Pancreas (tissue), 10 donors: ENCODE measurements around the gene AQP11. TPM values are rescaled to one million over a fixed set of nuclear protein-coding genes. Genes with fewer than 3 reads are reported as not detected.

Experiments
- ATAC-seq, 4 donors: fragments of 200-7000 bp; cut with Tn5 transposase; one replicate each; pipeline versions ENCODE4 v1.8.0 to v1.9.1; 2020; ENCODE audit warnings: mild to moderate bottlenecking in 4 of 4, moderate library complexity in 4 of 4
- DNase-seq, 6 donors: peaks; one replicate each; pipeline ENCODE4 v3.0.0-alpha.2; 2020
- FAIRE-seq: peaks from 2 replicates; lab custom pipeline; 2012; peaks lifted over from hg19 to GRCh38; lab: Jason Lieb, UNC
- H3K27ac ChIP-seq, 4 donors: fragments of 200-600 bp; sonication (generic); 1 replicate in 3 of 4; 2 replicates in 1 of 4; pipeline versions ENCODE4 v1.5.0 to v1.8.0; 2020
- H3K27me3 ChIP-seq, 4 donors: fragments of 200-600 bp; one replicate each; pipeline ENCODE4 v1.8.0; 2021
- H3K36me3 ChIP-seq, 3 donors: fragments of 200-600 bp; sonication (generic) in 1 of 3; one replicate each; pipeline versions ENCODE4 v1.5.0 to v1.8.0; 2020 to 2021
- H3K4me1 ChIP-seq, 3 donors: fragments of 200-600 bp; one replicate each; pipeline ENCODE4 v1.8.0; 2021
- H3K4me3 ChIP-seq, 4 donors: fragments of 200-600 bp; sonication (generic) in 2 of 4; one replicate each; pipeline versions ENCODE4 v1.5.0 to v1.8.0; 2020 to 2021
- H3K9me3 ChIP-seq, 4 donors: fragments of 200-600 bp; one replicate each; pipeline ENCODE4 v1.8.0; 2021
- CTCF ChIP-seq, 4 donors: fragments of 200-600 bp; sonication (generic) in 3 of 4; IDR thresholded peaks; one replicate each; pipeline versions ENCODE4 v1.5.0 to v1.8.0; 2021; ENCODE audit warnings: antibody characterized with exemption in 4 of 4
- WGBS, 2 donors: extraction: QIAGEN DNeasy Blood & Tissue Kit; methylation state at CpG; one replicate each; pipeline ENCODE4 v1.1.7; 2013; 5-methylcytosine and 5-hydroxymethylcytosine counted together
- intact Hi-C, 3 donors: fragments of 100-400 bp; cut with DNase I; formaldehyde crosslinking; loops; one replicate each; pipeline versions ENCODE4 v1.11.1 to v1.14.2; 2022
- polyA plus RNA-seq, 2 donors: library from polyadenylated mRNA; stranded (reverse); fragments of 200-250 nt; gene quantifications; one replicate each; pipeline ENCODE4 v1.2.3, GENCODE V29; 2013
- total RNA-seq, 6 donors: library from RNA; stranded (reverse); fragmentation: NEBNext Ultra II Directional in 4 of 6; extraction: Animal tissue kit (Norgen Biotek cat#: 25700) in 4 of 6; gene quantifications; one replicate each; pipeline versions ENCODE4 v1.2.1 to v1.2.4, GENCODE V29; 2021 to 2023
- donor health status: healthy with polysubstance abuse.
- donor health status: DM: no; HTN: no; CAD: no; lungs with moderate emphysema.
- donor health status: DM: no; HTN: no; CAD: no.
- donor health status: control.
- donor health status: control.
- donor health status: Bipolar disorder and iron deficiency.
- donor health status: DM: yes; HTN: yes; CAD: no.
- donor health status: DM: no; HTN: no; CAD: no.
- donor health status: DM: no; HTN: no; CAD: no.
- donor health status: DM: yes; HTN: yes; CAD: no.

Gene AQP11
- total and polyA plus RNA-seq, 8 donors: 0.41 to 2.3 (median 0.95) TPM

GRCh38 chr11:77596626-77597025, 6.9 kb downstream of the AQP11 start:
- FAIRE-seq (no peak), ATAC-seq (no peak), DNase-seq (no peak)
- Histone ChIP-seq H3K27me3 (no peaks in the 10 kb centered on the region), H3K4me1 (peaks cover 0 to 8% (median 7%) of the 10 kb centered on the region in 3 donors), H3K4me3 (no peak overlapping the region), H3K27ac (no peak overlapping the region), H3K9me3 (no peaks in the 10 kb centered on the region), H3K36me3 (no peaks in the 10 kb centered on the region)
- TF ChIP-seq CTCF (IDR thresholded peaks at IDR 0.05): no peak
- 96 to 99% methylated on average over 2 of the region's 2 CpGs for WGBS, 2 donors
- intact Hi-C loops: no loop called here

GRCh38 chr11:77598195-77598594, 8.4 kb downstream of the AQP11 start:
- DNase-seq (no peak), FAIRE-seq (no peak), ATAC-seq (no peak)
- Histone ChIP-seq H3K27me3 (no peaks in the 10 kb centered on the region), H3K36me3 (no peaks in the 10 kb centered on the region), H3K9me3 (no peaks in the 10 kb centered on the region), H3K4me1 (peaks cover 0 to 9% (median 4%) of the 10 kb centered on the region in 3 donors), H3K4me3 (no peak overlapping the region), H3K27ac (no peak overlapping the region)
- intact Hi-C loops: no loop called here
- WGBS, 2 donors: 78 to 86% methylated on average over 2 of the region's 2 CpGs
- TF ChIP-seq CTCF (IDR thresholded peaks at IDR 0.05): no peak

GRCh38 chr11:77602381-77603088, 12.8 kb downstream of the AQP11 start:
- peak; percentile 67 to 97 (median 92) for ATAC-seq
- Histone ChIP-seq H3K27me3 (no peaks in the 10 kb centered on the region), H3K4me3 (no peak overlapping the region), H3K36me3 (no peaks in the 10 kb centered on the region), H3K27ac (peak overlapping the region in 2 of 4 donors; percentile 45 to 50), H3K9me3 (no peaks in the 10 kb centered on the region), H3K4me1 (peaks cover 0 to 9% (median 4%) of the 10 kb centered on the region in 3 donors)
- intact Hi-C loops: no loop called here
- no peak for DNase-seq
- FAIRE-seq: no peak
- TF ChIP-seq CTCF (IDR thresholded peaks at IDR 0.05): no peak
- 81 to 89% methylated on average over 3 of the region's 3 CpGs for WGBS, 2 donors

GRCh38 chr11:77604281-77604680, 14.5 kb downstream of the AQP11 start:
- WGBS, 2 donors: 81% methylated on average over 2 of the region's 2 CpGs
- H3K9me3 ChIP-seq: no peaks in the 10 kb centered on the region
- DNase-seq (no peak), FAIRE-seq (no peak), ATAC-seq (no peak)
- no peak for TF ChIP-seq CTCF (IDR thresholded peaks at IDR 0.05)
- H3K27ac ChIP-seq: no peak overlapping the region
- intact Hi-C loops: no loop called here
- H3K27me3 ChIP-seq: no peaks in the 10 kb centered on the region
- peaks cover 0 to 9% (median 4%) of the 10 kb centered on the region in 3 donors for H3K4me1 ChIP-seq
- no peak overlapping the region for H3K4me3 ChIP-seq
- H3K36me3 ChIP-seq: no peaks in the 10 kb centered on the region

- FAIRE-seq (no peak), DNase-seq (no peak), ATAC-seq (no peak)
- H3K4me1 ChIP-seq: no peaks in the 10 kb centered on the region
- no peak overlapping the region for H3K4me3 ChIP-seq
- intact Hi-C loops: no loop called here
- no peak for TF ChIP-seq CTCF (IDR thresholded peaks at IDR 0.05)
- 62 to 69% methylated on average over 1 of the region's 1 CpG for WGBS, 2 donors
- H3K27me3 ChIP-seq: no peaks in the 10 kb centered on the region
- H3K36me3 ChIP-seq: peaks cover 0 to 5% (median 2%) of the 10 kb centered on the region in 3 donors
- H3K9me3 ChIP-seq: no peaks in the 10 kb centered on the region
- H3K27ac ChIP-seq: no peak overlapping the region
These were observed 19.5 kb downstream of the AQP11 start for GRCh38 chr11:77609234-77609633.
